ENCODE measurements around the gene HEPHL1.

Gene HEPHL1

GRCh38 chr11:94048032-94048709, 27.0 kb downstream of the HEPHL1 start:
- Histone ChIP-seq H3K9ac (ENCODE audit: low read depth, low read length) (no peak overlapping the region), H3K4me3 (ENCODE audit: low read length) (no peak overlapping the region)

GRCh38 chr11:94049351-94049750, 28.2 kb downstream of the HEPHL1 start:
- no peak overlapping the region for H3K27ac ChIP-seq (ENCODE audit: low read length)
- H3K36me3 ChIP-seq (ENCODE audit: insufficient read depth, low read depth, low read length) = no peaks in the 10 kb centered on the region
- H3K9me3 ChIP-seq (ENCODE audit: insufficient read depth, low read depth, low read length) = no peaks in the 10 kb centered on the region
- no peak overlapping the region for H3K9ac ChIP-seq (ENCODE audit: low read depth, low read length)
- no peaks in the 10 kb centered on the region for H3K27me3 ChIP-seq (ENCODE audit: insufficient read depth, low read length)
- no peaks in the 10 kb centered on the region for H3K4me1 ChIP-seq (ENCODE audit: insufficient read depth, low read length)
- H3K4me3 ChIP-seq (ENCODE audit: low read length) = no peak overlapping the region

More at GRCh38 chr11:94048032-94048709, 27.0 kb downstream of the HEPHL1 start:
- H3K27me3 ChIP-seq (ENCODE audit: insufficient read depth, low read length) = no peaks in the 10 kb centered on the region
- no peaks in the 10 kb centered on the region for H3K36me3 ChIP-seq (ENCODE audit: insufficient read depth, low read depth, low read length)
- H3K9me3 ChIP-seq (ENCODE audit: insufficient read depth, low read depth, low read length) = no peaks in the 10 kb centered on the region
- H3K4me1 ChIP-seq (ENCODE audit: insufficient read depth, low read length) = no peaks in the 10 kb centered on the region
- H3K27ac ChIP-seq (ENCODE audit: low read length) = no peak overlapping the region

GRCh38 chr11:94058630-94059029, 37.5 kb downstream of the HEPHL1 start:
- Histone ChIP-seq H3K9ac (ENCODE audit: low read depth, low read length) (no peak overlapping the region), H3K9me3 (ENCODE audit: insufficient read depth, low read depth, low read length) (no peaks in the 10 kb centered on the region), H3K27ac (ENCODE audit: low read length) (no peak overlapping the region), H3K4me3 (ENCODE audit: low read length) (no peak overlapping the region), H3K4me1 (ENCODE audit: insufficient read depth, low read length) (no peaks in the 10 kb centered on the region), H3K36me3 (ENCODE audit: insufficient read depth, low read depth, low read length) (no peaks in the 10 kb centered on the region), H3K27me3 (ENCODE audit: insufficient read depth, low read length) (no peaks in the 10 kb centered on the region)

GRCh38 chr11:94059065-94059464, 37.9 kb downstream of the HEPHL1 start:
- no peaks in the 10 kb centered on the region for H3K4me1 ChIP-seq (ENCODE audit: insufficient read depth, low read length)
- H3K4me3 ChIP-seq (ENCODE audit: low read length) = no peak overlapping the region
- no peaks in the 10 kb centered on the region for H3K36me3 ChIP-seq (ENCODE audit: insufficient read depth, low read depth, low read length)
- H3K9ac ChIP-seq (ENCODE audit: low read depth, low read length) = no peak overlapping the region
- H3K27ac ChIP-seq (ENCODE audit: low read length) = no peak overlapping the region
- H3K9me3 ChIP-seq (ENCODE audit: insufficient read depth, low read depth, low read length) = no peaks in the 10 kb centered on the region
- H3K27me3 ChIP-seq (ENCODE audit: insufficient read depth, low read length) = no peaks in the 10 kb centered on the region

GRCh38 chr11:94060401-94060800, 39.2 kb downstream of the HEPHL1 start:
- Histone ChIP-seq H3K27ac (ENCODE audit: low read length) (no peak overlapping the region), H3K9ac (ENCODE audit: low read depth, low read length) (no peak overlapping the region), H3K36me3 (ENCODE audit: insufficient read depth, low read depth, low read length) (no peaks in the 10 kb centered on the region), H3K27me3 (ENCODE audit: insufficient read depth, low read length) (no peaks in the 10 kb centered on the region), H3K4me3 (ENCODE audit: low read length) (no peak overlapping the region), H3K9me3 (ENCODE audit: insufficient read depth, low read depth, low read length) (no peaks in the 10 kb centered on the region), H3K4me1 (ENCODE audit: insufficient read depth, low read length) (no peaks in the 10 kb centered on the region)

- no peaks in the 10 kb centered on the region for H3K9me3 ChIP-seq (ENCODE audit: insufficient read depth, low read depth, low read length)
- H3K9ac ChIP-seq (ENCODE audit: low read depth, low read length) = no peak overlapping the region
- H3K27ac ChIP-seq (ENCODE audit: low read length) = no peak overlapping the region
- H3K4me1 ChIP-seq (ENCODE audit: insufficient read depth, low read length) = no peaks in the 10 kb centered on the region
- H3K27me3 ChIP-seq (ENCODE audit: insufficient read depth, low read length) = no peaks in the 10 kb centered on the region
- H3K36me3 ChIP-seq (ENCODE audit: insufficient read depth, low read depth, low read length) = no peaks in the 10 kb centered on the region
- H3K4me3 ChIP-seq (ENCODE audit: low read length) = no peak overlapping the region
Observed at GRCh38 chr11:94062360-94062759, 41.2 kb downstream of the HEPHL1 start.

GRCh38 chr11:94066901-94067429, 45.8 kb downstream of the HEPHL1 start:
- Histone ChIP-seq H3K27ac (ENCODE audit: low read length) (no peak overlapping the region), H3K9me3 (ENCODE audit: insufficient read depth, low read depth, low read length) (no peaks in the 10 kb centered on the region), H3K27me3 (ENCODE audit: insufficient read depth, low read length) (no peaks in the 10 kb centered on the region), H3K4me1 (ENCODE audit: insufficient read depth, low read length) (no peaks in the 10 kb centered on the region), H3K9ac (ENCODE audit: low read depth, low read length) (no peak overlapping the region), H3K36me3 (ENCODE audit: insufficient read depth, low read depth, low read length) (no peaks in the 10 kb centered on the region), H3K4me3 (ENCODE audit: low read length) (no peak overlapping the region)

GRCh38 chr11:94068764-94069163, 47.6 kb downstream of the HEPHL1 start:
- no peaks in the 10 kb centered on the region for H3K4me1 ChIP-seq (ENCODE audit: insufficient read depth, low read length)
- no peaks in the 10 kb centered on the region for H3K9me3 ChIP-seq (ENCODE audit: insufficient read depth, low read depth, low read length)
- no peak overlapping the region for H3K9ac ChIP-seq (ENCODE audit: low read depth, low read length)
- H3K27ac ChIP-seq (ENCODE audit: low read length) = no peak overlapping the region
- no peak overlapping the region for H3K4me3 ChIP-seq (ENCODE audit: low read length)
- H3K36me3 ChIP-seq (ENCODE audit: insufficient read depth, low read depth, low read length) = no peaks in the 10 kb centered on the region
- H3K27me3 ChIP-seq (ENCODE audit: insufficient read depth, low read length) = no peaks in the 10 kb centered on the region

GRCh38 chr11:94077552-94078293, 56.6 kb downstream of the HEPHL1 start:
- Histone ChIP-seq H3K4me1 (ENCODE audit: insufficient read depth, low read length) (no peaks in the 10 kb centered on the region), H3K27me3 (ENCODE audit: insufficient read depth, low read length) (no peaks in the 10 kb centered on the region), H3K9ac (ENCODE audit: low read depth, low read length) (no peak overlapping the region), H3K4me3 (ENCODE audit: low read length) (no peak overlapping the region), H3K36me3 (ENCODE audit: insufficient read depth, low read depth, low read length) (no peaks in the 10 kb centered on the region), H3K9me3 (ENCODE audit: insufficient read depth, low read depth, low read length) (no peaks in the 10 kb centered on the region), H3K27ac (ENCODE audit: low read length) (no peak overlapping the region)

GRCh38 chr11:94084164-94084563, 63.0 kb downstream of the HEPHL1 start:
- H3K27me3 ChIP-seq (ENCODE audit: insufficient read depth, low read length) = no peaks in the 10 kb centered on the region
- H3K27ac ChIP-seq (ENCODE audit: low read length) = no peak overlapping the region

GRCh38 chr11:94088906-94089305, 67.8 kb downstream of the HEPHL1 start:
- Histone ChIP-seq H3K27me3 (ENCODE audit: insufficient read depth, low read length) (no peaks in the 10 kb centered on the region), H3K36me3 (ENCODE audit: insufficient read depth, low read depth, low read length) (no peaks in the 10 kb centered on the region), H3K9ac (ENCODE audit: low read depth, low read length) (no peak overlapping the region), H3K27ac (ENCODE audit: low read length) (no peak overlapping the region), H3K9me3 (ENCODE audit: insufficient read depth, low read depth, low read length) (no peaks in the 10 kb centered on the region), H3K4me1 (ENCODE audit: insufficient read depth, low read length) (no peaks in the 10 kb centered on the region), H3K4me3 (ENCODE audit: low read length) (no peak overlapping the region)

More at GRCh38 chr11:94084164-94084563, 63.0 kb downstream of the HEPHL1 start:
- Histone ChIP-seq H3K36me3 (ENCODE audit: insufficient read depth, low read depth, low read length) (no peaks in the 10 kb centered on the region), H3K4me1 (ENCODE audit: insufficient read depth, low read length) (no peaks in the 10 kb centered on the region), H3K9me3 (ENCODE audit: insufficient read depth, low read depth, low read length) (no peaks in the 10 kb centered on the region), H3K4me3 (ENCODE audit: low read length) (no peak overlapping the region), H3K9ac (ENCODE audit: low read depth, low read length) (no peak overlapping the region)

- Histone ChIP-seq H3K36me3 (ENCODE audit: insufficient read depth, low read depth, low read length) (no peaks in the 10 kb centered on the region), H3K27ac (ENCODE audit: low read length) (no peak overlapping the region), H3K4me1 (ENCODE audit: insufficient read depth, low read length) (no peaks in the 10 kb centered on the region), H3K9ac (ENCODE audit: low read depth, low read length) (no peak overlapping the region), H3K4me3 (ENCODE audit: low read length) (no peak overlapping the region), H3K27me3 (ENCODE audit: insufficient read depth, low read length) (no peaks in the 10 kb centered on the region), H3K9me3 (ENCODE audit: insufficient read depth, low read depth, low read length) (no peaks in the 10 kb centered on the region)
Observed at GRCh38 chr11:94089341-94089740, 68.2 kb downstream of the HEPHL1 start.
